ENCODE results near the gene RNF130.

RNF130 gene

GRCh38 chr5:180045889-180046499, 25.6 kb downstream of the RNF130 start:
- peaks cover 0 to 11% (median 0%) of the 10 kb centered on the region in 5 experiments for H3K9me3 ChIP-seq (ENCODE audit: control extremely low read depth in 1 of 5, control insufficient read depth in 4 of 5, insufficient read depth in 2 of 5, low read depth in 1 of 5, low read length in 4 of 5)
- peaks cover 0 to 18% (median 7%) of the 10 kb centered on the region in 4 experiments for H3K36me3 ChIP-seq (ENCODE audit: control insufficient read depth in 4 of 4, insufficient read depth in 4 of 4, low read length in 3 of 4)
- no peaks in the 10 kb centered on the region for H3K27me3 ChIP-seq (replicated peaks in 2 of 5; ENCODE audit: control insufficient read depth in 4 of 5, insufficient read depth in 5 of 5, low read length in 4 of 5)
- peaks cover 22 to 35% (median 32%) of the 10 kb centered on the region in 4 experiments for H3K4me1 ChIP-seq (ENCODE audit: control extremely low read depth in 1 of 4, control insufficient read depth in 4 of 4, insufficient read depth in 4 of 4, low read length in 3 of 4)
- ChIA-PET CTCF (interaction anchor here (0.9 to 1.2 kb wide), 2 partner anchors 25 to 42 kb away, joined by 3 read pairs; no protein-coding TSS in a partner anchor), POLR2A (no interaction called here)
- H3K4me3 ChIP-seq (ENCODE audit: control insufficient read depth in 1 of 7, extremely low read depth in 1 of 7, insufficient read depth in 4 of 7, low read depth in 2 of 7, low read length in 6 of 7) = no peak overlapping the region
- H3K27ac ChIP-seq (ENCODE audit: insufficient read depth in 1 of 2, low read depth in 1 of 2, low read length in 2 of 2, poor library complexity in 1 of 2, severe bottlenecking in 2 of 2) = peak overlapping the region in 1 of 2 experiments; percentile 93
- 96% methylated on average over 30 of the region's 30 CpGs for WGBS (ENCODE audit: insufficient coverage)
- DNase-seq = no peak

- WGBS (ENCODE audit: insufficient coverage) = 100% methylated on average over 2 of the region's 4 CpGs
- DNase-seq = no peak
- Histone ChIP-seq H3K4me3 (ENCODE audit: control insufficient read depth in 1 of 7, extremely low read depth in 1 of 7, insufficient read depth in 4 of 7, low read depth in 2 of 7, low read length in 6 of 7) (no peak overlapping the region), H3K36me3 (ENCODE audit: control insufficient read depth in 4 of 4, insufficient read depth in 4 of 4, low read length in 3 of 4) (peaks cover 4 to 40% (median 18%) of the 10 kb centered on the region in 4 experiments), H3K9me3 (ENCODE audit: control extremely low read depth in 1 of 5, control insufficient read depth in 4 of 5, insufficient read depth in 2 of 5, low read depth in 1 of 5, low read length in 4 of 5) (peaks cover 0 to 11% (median 0%) of the 10 kb centered on the region in 5 experiments), H3K27ac (ENCODE audit: insufficient read depth in 1 of 2, low read depth in 1 of 2, low read length in 2 of 2, poor library complexity in 1 of 2, severe bottlenecking in 2 of 2) (no peak overlapping the region), H3K27me3 (replicated peaks in 2 of 5; ENCODE audit: control insufficient read depth in 4 of 5, insufficient read depth in 5 of 5, low read length in 4 of 5) (no peaks in the 10 kb centered on the region), H3K4me1 (ENCODE audit: control extremely low read depth in 1 of 4, control insufficient read depth in 4 of 4, insufficient read depth in 4 of 4, low read length in 3 of 4) (peaks cover 9 to 12% (median 11%) of the 10 kb centered on the region in 4 experiments)
- ChIA-PET POLR2A (no interaction called here), CTCF (interaction anchor here (1.4 kb wide), 1 partner anchor 8 kb away, joined by 3 read pairs; no protein-coding TSS in a partner anchor)
Measured at GRCh38 chr5:180043377-180043776, 28.2 kb downstream of the RNF130 start.

- ChIA-PET POLR2A (no interaction called here), CTCF (interaction anchor here (0.6 to 1.4 kb wide), 2 partner anchors 10 to 15 kb away, joined by 3 read pairs; no protein-coding TSS in a partner anchor)
- Histone ChIP-seq H3K27me3 (replicated peaks in 2 of 5; ENCODE audit: control insufficient read depth in 4 of 5, insufficient read depth in 5 of 5, low read length in 4 of 5) (no peaks in the 10 kb centered on the region), H3K36me3 (ENCODE audit: control insufficient read depth in 4 of 4, insufficient read depth in 4 of 4, low read length in 3 of 4) (peaks cover 16 to 52% (median 33%) of the 10 kb centered on the region in 4 experiments), H3K27ac (ENCODE audit: insufficient read depth in 1 of 2, low read depth in 1 of 2, low read length in 2 of 2, poor library complexity in 1 of 2, severe bottlenecking in 2 of 2) (no peak overlapping the region), H3K4me3 (ENCODE audit: control insufficient read depth in 1 of 7, extremely low read depth in 1 of 7, insufficient read depth in 4 of 7, low read depth in 2 of 7, low read length in 6 of 7) (no peak overlapping the region), H3K4me1 (ENCODE audit: control extremely low read depth in 1 of 4, control insufficient read depth in 4 of 4, insufficient read depth in 4 of 4, low read length in 3 of 4) (peaks cover 0 to under 1% (median 0%) of the 10 kb centered on the region in 4 experiments), H3K9me3 (ENCODE audit: control extremely low read depth in 1 of 5, control insufficient read depth in 4 of 5, insufficient read depth in 2 of 5, low read depth in 1 of 5, low read length in 4 of 5) (peaks cover 2 to 16% (median 6%) of the 10 kb centered on the region in 5 experiments)
- DNase-seq = no peak
- WGBS (ENCODE audit: insufficient coverage) = 93% methylated on average over 9 of the region's 15 CpGs
Measured at GRCh38 chr5:180041301-180042274, 30.0 kb downstream of the RNF130 start.

DNA sequence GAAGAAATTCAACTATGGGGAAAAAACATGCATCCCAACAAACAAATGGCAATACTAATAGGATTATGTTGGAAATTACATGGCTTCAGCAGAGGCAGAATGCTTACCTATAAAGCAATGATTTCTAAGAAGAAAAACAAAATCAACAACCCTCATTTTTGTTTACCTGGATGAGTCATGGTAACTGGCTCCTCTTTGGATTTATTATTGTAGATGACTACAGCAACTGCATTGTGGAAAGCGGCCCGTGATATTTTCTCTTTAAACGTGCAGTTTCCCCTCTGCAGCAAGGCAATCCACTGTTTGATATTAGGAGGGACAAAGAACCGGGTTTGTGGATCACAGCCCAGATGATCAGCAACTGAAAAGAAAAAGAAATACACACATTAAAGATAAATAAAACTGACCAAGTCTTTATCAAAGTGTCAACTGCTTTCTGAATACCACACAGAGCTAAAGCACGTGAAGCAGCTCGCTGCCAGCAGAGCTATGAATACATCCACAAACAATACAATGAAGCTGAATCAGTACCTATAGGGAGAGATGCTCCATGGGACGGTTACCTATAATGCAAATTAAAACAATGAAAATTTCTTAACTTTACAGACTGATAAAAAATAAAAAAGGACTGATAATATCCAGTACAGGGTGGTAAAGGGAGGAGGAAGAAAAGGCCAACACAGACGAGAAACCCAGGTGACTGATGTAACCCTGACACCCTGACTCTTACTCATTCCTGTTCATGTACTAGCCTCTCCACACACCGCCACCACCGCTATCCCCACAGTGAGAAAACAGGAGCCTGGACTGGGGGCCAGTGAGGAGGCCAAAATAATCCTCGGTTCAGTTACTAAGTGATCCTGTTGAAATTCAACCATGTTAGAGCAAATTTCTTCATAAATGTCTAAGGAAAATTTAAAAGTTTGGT, 31.0 kb downstream of the RNF130 start:
- POLR2A ChIA-PET = no interaction called here

DNA sequence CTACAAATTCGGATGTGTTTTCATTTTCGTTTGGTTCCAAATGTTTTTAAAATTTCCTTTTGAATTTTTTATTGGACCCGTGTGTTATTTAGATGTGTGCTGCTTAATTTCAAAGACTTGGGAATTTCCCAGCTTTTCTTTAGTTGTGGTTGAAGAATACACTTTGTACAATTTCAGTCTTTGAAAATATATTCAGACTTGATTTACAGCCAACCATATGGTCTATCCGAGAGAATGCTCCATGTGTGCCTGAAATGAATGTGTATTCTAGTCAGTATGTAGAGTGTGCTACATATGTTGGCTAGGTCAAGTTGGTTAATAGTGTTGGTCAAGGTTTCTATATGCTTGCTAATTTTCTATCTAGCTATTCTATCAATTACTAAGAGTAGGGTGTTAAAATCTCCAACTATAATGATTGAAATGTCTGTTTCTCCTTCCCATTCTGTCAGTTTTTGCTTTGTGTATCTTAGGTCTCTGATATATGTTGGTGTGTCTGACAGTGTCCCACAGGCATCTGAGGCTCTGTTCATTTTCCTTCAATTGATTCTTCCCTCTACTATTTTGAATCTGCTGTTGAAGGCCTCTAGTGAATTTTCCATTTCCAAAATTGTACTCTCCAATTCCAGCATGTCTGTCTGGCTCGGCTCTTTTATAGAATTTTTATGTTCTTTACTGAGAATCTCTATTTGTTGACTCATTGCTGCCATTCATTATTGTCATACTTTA, 36.2 kb downstream of the RNF130 start:
- DNase-seq = peak in 2 of 3 donors; percentile 22 to 29
- 100% methylated on average over 1 of the region's 5 CpGs for WGBS (ENCODE audit: insufficient coverage)
- CTCF ChIA-PET = interaction anchor here (0.6 to 1.6 kb wide), 2 partner anchors 28 to 59 kb away, joined by 3 read pairs; no protein-coding TSS in a partner anchor
- POLR2A ChIA-PET = no interaction called here
- H3K4me3 ChIP-seq (ENCODE audit: control insufficient read depth in 1 of 7, extremely low read depth in 1 of 7, insufficient read depth in 4 of 7, low read depth in 2 of 7, low read length in 6 of 7) = peak overlapping the region in 1 of 7 experiments; percentile 23
- H3K9me3 ChIP-seq (ENCODE audit: control extremely low read depth in 1 of 5, control insufficient read depth in 4 of 5, insufficient read depth in 2 of 5, low read depth in 1 of 5, low read length in 4 of 5) = peaks cover 12 to 45% (median 14%) of the 10 kb centered on the region in 5 experiments
- H3K36me3 ChIP-seq (ENCODE audit: control insufficient read depth in 4 of 4, insufficient read depth in 4 of 4, low read length in 3 of 4) = peaks cover 34 to 81% (median 61%) of the 10 kb centered on the region in 4 experiments
- no peak overlapping the region for H3K27ac ChIP-seq (ENCODE audit: insufficient read depth in 1 of 2, low read depth in 1 of 2, low read length in 2 of 2, poor library complexity in 1 of 2, severe bottlenecking in 2 of 2)
- no peaks in the 10 kb centered on the region for H3K27me3 ChIP-seq (replicated peaks in 2 of 5; ENCODE audit: control insufficient read depth in 4 of 5, insufficient read depth in 5 of 5, low read length in 4 of 5)
- no peaks in the 10 kb centered on the region for H3K4me1 ChIP-seq (ENCODE audit: control extremely low read depth in 1 of 4, control insufficient read depth in 4 of 4, insufficient read depth in 4 of 4, low read length in 3 of 4)

More for the DNA sequence above, 31.0 kb downstream of the RNF130 start:
- H3K27me3 ChIP-seq (replicated peaks in 2 of 5; ENCODE audit: control insufficient read depth in 4 of 5, insufficient read depth in 5 of 5, low read length in 4 of 5) = no peaks in the 10 kb centered on the region
- CTCF ChIA-PET = interaction anchor here (0.6 kb wide), 1 partner anchor 14 kb away, joined by 3 read pairs; no protein-coding TSS in a partner anchor
- DNase-seq = peak in 1 of 3 donors; percentile 24
- no peak overlapping the region for H3K27ac ChIP-seq (ENCODE audit: insufficient read depth in 1 of 2, low read depth in 1 of 2, low read length in 2 of 2, poor library complexity in 1 of 2, severe bottlenecking in 2 of 2)
- WGBS (ENCODE audit: insufficient coverage) = 100% methylated on average over 5 of the region's 11 CpGs
- no peaks in the 10 kb centered on the region for H3K4me1 ChIP-seq (ENCODE audit: control extremely low read depth in 1 of 4, control insufficient read depth in 4 of 4, insufficient read depth in 4 of 4, low read length in 3 of 4)
- no peak overlapping the region for H3K4me3 ChIP-seq (ENCODE audit: control insufficient read depth in 1 of 7, extremely low read depth in 1 of 7, insufficient read depth in 4 of 7, low read depth in 2 of 7, low read length in 6 of 7)
- H3K9me3 ChIP-seq (ENCODE audit: control extremely low read depth in 1 of 5, control insufficient read depth in 4 of 5, insufficient read depth in 2 of 5, low read depth in 1 of 5, low read length in 4 of 5) = peaks cover 4 to 16% (median 9%) of the 10 kb centered on the region in 5 experiments
- H3K36me3 ChIP-seq (ENCODE audit: control insufficient read depth in 4 of 4, insufficient read depth in 4 of 4, low read length in 3 of 4) = peaks cover 21 to 53% (median 37%) of the 10 kb centered on the region in 4 experiments

GRCh38 chr5:180034564-180034963, 37.0 kb downstream of the RNF130 start:
- peaks cover 32 to 75% (median 59%) of the 10 kb centered on the region in 4 experiments for H3K36me3 ChIP-seq (ENCODE audit: control insufficient read depth in 4 of 4, insufficient read depth in 4 of 4, low read length in 3 of 4)
- H3K9me3 ChIP-seq (ENCODE audit: control extremely low read depth in 1 of 5, control insufficient read depth in 4 of 5, insufficient read depth in 2 of 5, low read depth in 1 of 5, low read length in 4 of 5) = peaks cover 12 to 45% (median 14%) of the 10 kb centered on the region in 5 experiments
- CTCF ChIA-PET = interaction anchor here (1.6 kb wide), 1 partner anchor 59 kb away, joined by 3 read pairs; no protein-coding TSS in a partner anchor
- H3K27ac ChIP-seq (ENCODE audit: insufficient read depth in 1 of 2, low read depth in 1 of 2, low read length in 2 of 2, poor library complexity in 1 of 2, severe bottlenecking in 2 of 2) = no peak overlapping the region
- POLR2A ChIA-PET = no interaction called here
- no peaks in the 10 kb centered on the region for H3K27me3 ChIP-seq (replicated peaks in 2 of 5; ENCODE audit: control insufficient read depth in 4 of 5, insufficient read depth in 5 of 5, low read length in 4 of 5)
- no peak overlapping the region for H3K4me3 ChIP-seq (ENCODE audit: control insufficient read depth in 1 of 7, extremely low read depth in 1 of 7, insufficient read depth in 4 of 7, low read depth in 2 of 7, low read length in 6 of 7)
- DNase-seq = peak in 2 of 3 donors; percentile 22 to 36
- H3K4me1 ChIP-seq (ENCODE audit: control extremely low read depth in 1 of 4, control insufficient read depth in 4 of 4, insufficient read depth in 4 of 4, low read length in 3 of 4) = no peaks in the 10 kb centered on the region
- 100% methylated on average over 2 of the region's 2 CpGs for WGBS (ENCODE audit: insufficient coverage)

Measured in common myeloid progenitor, CD34-positive (primary cell).